Measurements from ENCODE around the gene EPN2.

The EPN2 gene

DNA sequence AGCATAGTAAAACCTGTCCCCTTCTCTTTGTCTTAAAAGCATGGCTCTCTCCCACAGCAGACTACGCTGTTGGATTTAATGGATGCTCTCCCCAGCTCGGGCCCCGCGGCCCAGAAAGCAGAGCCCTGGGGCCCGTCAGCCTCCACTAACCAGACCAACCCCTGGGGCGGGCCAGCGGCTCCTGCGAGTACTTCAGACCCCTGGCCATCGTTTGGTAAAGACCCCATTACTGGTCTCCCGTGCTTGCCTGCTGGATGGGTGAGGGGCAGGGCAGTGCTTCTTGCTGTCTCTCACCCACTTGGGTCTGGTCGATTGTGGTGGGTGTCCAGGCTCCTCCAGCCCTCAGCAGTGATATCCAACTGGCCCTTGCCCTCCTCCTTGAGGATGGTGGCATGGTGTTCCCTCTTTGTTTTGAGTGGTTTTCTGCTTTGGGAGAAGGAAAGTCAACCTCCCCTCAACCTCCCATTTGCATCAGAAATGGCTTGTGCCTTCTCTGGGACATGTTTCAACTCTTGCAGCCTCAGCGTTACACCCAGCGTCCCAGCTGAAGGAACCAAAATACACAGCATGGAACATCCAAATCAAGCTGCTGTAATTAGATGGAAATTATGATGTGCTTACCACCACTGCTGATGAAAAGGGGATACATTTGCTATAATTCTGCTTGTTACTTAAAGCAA, 76.0 kb downstream of the EPN2 start:
- DNase-seq: no peak

- no peak for DNase-seq
These were observed 76.8 kb downstream of the EPN2 start for GRCh38 chr17:19313746-19314651.

GRCh38 chr17:19315104-19315503, 77.9 kb downstream of the EPN2 start:
- no peak for DNase-seq

- no peak for DNase-seq
These were observed 79.7 kb downstream of the EPN2 start for GRCh38 chr17:19316761-19317358.

DNA sequence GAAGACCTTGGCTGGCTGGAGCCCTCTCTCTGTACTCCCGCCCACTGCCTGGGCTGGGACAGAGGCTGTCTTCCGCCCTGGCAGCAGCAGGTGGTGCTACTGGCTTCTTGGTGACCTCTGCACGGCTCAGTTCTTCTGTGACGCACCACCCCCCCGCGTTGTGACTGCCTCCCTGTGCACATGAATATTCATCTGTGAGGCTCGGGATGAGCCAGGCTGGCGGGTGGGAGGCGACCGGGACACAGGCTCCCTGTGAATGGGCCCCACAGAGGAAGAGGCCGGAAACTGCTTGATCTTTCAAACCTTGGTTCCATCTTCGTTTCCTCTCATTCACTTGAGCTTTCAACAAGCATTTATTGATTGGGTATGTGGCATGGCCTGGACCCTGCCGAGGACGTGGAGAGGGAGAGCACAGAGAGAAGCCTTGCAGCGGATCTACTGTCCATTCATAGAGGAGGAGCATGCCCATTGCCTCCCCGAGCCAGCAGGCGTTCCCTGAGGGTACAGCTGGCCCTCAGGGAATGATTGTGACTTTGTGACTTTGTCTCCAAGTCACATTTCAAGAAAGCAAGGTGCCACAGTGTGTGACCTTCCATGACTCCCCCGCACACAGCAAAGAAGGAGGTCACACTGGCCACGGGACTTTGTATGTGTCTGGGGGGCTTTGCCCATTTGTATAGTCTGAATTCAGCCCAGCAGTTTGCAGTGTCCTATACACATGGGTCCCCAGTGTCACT, 80.4 kb downstream of the EPN2 start:
- no peak for DNase-seq

DNA sequence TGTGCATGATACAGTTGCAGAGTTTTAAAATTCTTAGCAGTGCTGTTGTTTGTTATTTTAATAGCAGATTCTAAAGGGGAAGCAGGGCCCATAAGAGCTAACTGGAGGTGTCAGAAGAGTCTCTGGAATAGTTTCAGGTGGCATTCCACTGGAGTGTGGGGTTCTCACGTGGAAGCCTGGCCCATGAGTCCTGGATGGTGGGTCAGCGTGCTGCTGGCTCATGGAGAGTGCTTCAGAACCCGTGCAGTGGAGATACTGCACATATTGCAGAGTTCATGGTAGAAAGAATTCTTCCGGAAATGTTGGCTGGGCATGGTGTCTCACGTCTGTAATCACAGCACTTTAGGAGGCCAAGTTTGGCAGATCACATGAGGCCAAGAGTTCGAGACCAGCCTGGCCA, 81.4 kb downstream of the EPN2 start:
- DNase-seq: no peak

- no peak for DNase-seq
These were observed 82.8 kb downstream of the EPN2 start for GRCh38 chr17:19319771-19320505.

DNA sequence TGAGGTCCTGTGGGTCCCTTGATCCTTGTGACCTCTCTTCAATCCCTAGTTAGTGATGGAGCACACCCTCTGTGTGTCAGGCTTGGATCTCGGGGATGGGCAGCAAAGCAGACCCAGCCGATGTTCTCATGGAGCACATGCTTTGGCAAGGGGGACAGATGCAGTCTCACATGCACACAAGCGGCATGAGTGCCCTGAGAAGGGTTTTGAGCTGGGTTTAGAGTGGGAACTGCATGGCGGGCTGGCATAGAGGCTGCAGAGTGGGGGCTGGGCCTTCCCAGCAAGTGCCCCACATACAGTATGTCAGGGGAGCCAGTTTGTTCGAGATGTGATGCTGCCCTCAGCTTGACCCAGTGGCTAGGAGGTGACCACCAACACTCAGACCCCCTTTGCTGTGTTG, 83.7 kb downstream of the EPN2 start:
- DNase-seq: no peak

DNA sequence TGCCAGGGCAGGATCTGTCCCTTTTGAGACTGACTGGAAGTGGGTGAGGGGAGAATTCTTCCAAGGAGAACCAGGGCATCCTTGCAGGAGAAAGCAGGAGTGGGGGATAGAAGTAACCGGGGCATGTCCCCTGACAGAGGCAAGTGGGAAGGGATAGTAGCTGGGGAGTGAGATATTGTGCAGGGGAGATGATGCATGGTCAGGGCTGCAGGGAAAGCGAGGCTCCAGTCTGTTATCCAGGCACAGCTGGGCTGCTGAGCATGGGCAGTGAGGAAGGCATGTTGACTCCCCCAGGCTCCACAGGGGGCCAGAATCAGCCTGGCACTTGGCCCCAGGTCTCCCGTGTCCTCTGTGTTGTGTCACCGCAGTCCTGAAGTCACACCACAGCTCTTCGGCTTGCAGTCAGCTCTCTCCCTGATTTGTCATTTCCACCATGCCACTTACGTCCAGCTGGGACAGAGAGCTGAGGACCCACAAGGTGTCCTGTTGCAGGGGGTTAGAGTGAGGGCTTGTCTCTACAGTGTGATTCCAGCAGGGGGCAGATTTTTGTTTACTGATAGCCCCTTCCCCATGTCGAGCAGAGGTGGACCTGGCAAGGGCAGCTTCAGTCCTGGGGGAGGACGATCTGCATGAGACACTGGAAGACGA, 84.4 kb downstream of the EPN2 start:
- no peak for DNase-seq

GRCh38 chr17:19322129-19322505, 85.0 kb downstream of the EPN2 start:
- DNase-seq: no peak

GRCh38 chr17:19322861-19323260, 85.7 kb downstream of the EPN2 start:
- no peak for DNase-seq

DNA sequence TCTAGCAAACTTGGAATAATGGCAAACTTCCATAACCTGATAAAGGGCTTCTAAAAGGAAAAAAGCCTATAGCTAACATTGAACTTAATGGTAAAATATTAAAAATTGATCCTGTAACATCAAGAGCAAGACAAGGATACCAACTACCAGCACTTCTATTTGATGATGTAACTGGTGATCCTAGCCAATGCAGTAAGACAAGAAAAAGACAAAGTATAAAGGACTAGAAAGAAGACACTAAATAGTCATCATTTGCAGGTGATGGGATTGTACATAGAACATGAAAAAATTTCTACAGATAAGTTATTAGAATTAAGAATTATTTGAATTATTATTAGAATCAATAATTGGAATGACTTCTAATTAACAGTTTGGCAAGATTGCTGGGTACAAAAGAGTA, 88.4 kb downstream of the EPN2 start:
- DNase-seq: no peak

- DNase-seq: no peak
These were observed 90.0 kb downstream of the EPN2 start for GRCh38 chr17:19327031-19327783.

DNA sequence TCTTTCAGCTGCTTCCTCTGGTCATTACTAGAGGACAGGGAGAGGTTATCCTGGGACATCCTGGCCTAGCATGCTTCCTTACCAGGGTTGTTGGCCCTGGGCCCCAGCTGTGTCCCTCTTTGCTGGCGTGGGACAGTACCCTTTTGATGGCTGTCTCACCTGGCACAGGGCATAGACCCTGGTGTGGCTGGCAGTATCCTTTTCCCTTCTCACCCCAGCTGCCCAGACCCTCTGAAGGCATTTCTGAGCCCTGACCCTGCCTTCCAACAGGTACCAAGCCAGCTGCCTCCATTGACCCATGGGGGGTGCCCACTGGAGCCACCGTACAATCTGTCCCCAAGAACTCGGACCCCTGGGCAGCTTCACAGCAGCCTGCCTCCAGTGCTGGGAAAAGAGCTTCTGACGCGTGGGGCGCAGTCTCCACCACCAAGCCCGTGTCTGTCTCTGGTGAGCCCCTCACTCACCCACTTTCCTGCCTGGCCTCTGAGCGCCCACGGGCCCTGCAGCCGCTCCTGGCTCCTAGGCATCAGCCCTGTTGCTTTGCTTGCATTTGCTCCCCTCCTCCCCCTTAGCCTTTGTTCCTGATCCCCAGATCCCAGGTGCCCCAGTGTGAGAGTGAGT, 91.4 kb downstream of the EPN2 start:
- no peak for DNase-seq

DNA sequence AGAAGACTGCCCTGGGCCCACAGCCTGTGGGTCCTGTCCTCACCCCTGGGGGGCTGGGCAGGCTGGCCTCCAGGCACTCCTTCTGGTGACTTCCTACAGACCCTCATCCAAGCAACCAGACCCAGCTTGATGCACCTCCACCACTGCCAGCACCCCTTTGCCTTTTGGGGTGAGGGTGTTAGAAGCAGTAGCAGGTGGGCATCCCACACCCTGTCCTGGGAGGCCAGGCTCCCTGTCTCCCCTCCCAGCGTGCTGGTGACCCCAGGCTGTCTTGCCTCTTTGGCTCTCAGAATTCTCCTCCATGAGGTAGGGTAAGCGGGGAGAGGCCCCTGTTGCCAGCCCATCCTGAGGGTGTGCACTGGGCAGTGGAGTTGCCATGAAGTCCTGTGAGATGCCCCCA, 92.0 kb downstream of the EPN2 start:
- no peak for DNase-seq

- DNase-seq: no peak
These were observed 92.7 kb downstream of the EPN2 start for GRCh38 chr17:19329839-19330238.

DNA sequence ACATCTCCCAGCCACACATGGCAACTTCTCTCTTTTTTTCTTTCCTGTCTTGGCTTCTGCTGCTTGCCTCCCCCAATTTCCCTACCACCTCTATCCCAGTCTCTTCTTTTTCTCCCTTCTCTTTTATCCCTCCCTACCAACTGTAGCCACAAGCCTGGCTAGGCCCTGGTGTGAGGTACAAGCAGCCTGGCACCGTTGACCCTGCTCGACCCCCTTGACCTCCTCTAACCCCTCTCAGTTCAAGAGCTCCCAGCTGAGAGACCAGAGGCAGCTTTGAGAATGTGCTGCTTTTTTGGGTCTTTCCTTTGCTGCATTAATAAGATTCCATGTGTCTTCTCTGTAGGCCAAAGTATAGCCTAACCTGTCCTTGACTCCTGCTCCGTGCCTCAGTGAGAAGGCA, 93.1 kb downstream of the EPN2 start:
- no peak for DNase-seq

- no peak for DNase-seq
These were observed 94.0 kb downstream of the EPN2 start for GRCh38 chr17:19331134-19331533.

DNA sequence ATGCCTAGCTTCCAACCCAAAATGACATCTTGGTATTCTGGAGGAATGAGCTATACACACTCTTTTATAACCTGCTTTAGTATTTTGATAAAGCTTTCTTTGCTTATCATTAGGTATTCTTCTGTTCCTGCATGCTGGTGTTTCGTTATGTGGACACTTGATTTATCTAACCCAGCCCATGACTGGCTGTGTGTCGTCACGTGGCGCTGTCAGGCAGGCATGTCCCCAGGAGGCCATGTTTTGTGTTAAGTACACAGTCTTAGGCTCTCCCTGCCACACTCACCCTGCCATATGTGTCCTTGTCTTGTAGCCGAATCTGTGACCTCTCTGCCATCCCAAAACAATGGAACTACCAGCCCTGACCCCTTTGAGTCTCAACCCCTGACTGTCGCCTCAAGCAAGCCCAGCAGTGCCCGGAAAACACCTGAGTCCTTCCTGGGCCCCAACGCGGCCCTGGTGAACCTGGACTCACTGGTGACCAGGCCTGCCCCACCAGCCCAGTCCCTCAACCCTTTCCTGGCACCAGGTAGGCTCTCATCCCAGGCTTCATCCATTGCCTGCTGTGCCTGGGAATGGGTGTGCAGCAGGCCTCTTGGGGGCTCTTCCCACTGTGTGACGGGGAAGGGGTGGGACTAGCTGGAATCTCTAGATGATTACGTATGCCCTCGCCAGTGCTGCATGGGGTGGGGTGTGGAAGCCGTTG, 94.5 kb downstream of the EPN2 start:
- DNase-seq: no peak

Measured in activated effector memory CD4-positive, alpha-beta T cell treated with Interleukin-2 at 50 U/mL for 16 hours (primary cell).